ENCODE measurements around the gene C11orf52. TPM values are rescaled to one million over a fixed set of nuclear protein-coding genes. Genes with fewer than 3 reads are reported as not detected.
A peak's percentile ranks its signal among the peaks of the same experiment; 100 is the strongest.
"Not testable (repeated sequence)": the region's sequence is repeated elsewhere in the genome, so short reads cannot be mapped to it uniquely, and the experiment has no call there.

Gene C11orf52
- total RNA-seq, result not detected

GRCh38 chr11:111918390-111919256, at the start of gene C11orf52:
Gene C11orf52, plus strand, starts transcription at chr11:111918913. Its CDS starts 60 bp downstream, at chr11:111918973.
- H3K27ac Mint-ChIP-seq, result no peak within 1 kb of the TSS
- ATAC-seq (no peak), DNase-seq (ENCODE audit: low spot score) (no peak)
- no peaks in the 10 kb centered on the region for H3K4me1 Mint-ChIP-seq (ENCODE audit: low read depth in 2 of 2)
- H3K4me3 Mint-ChIP-seq, result no peak within 1 kb of the TSS
- H3K36me3 Mint-ChIP-seq, result no peaks in the 10 kb centered on the region
- peaks cover 27 to 28% of the 10 kb centered on the region in 2 donors for H3K27me3 Mint-ChIP-seq
- H3K9me3 Mint-ChIP-seq, result no peaks in the 10 kb centered on the region

- H3K27ac Mint-ChIP-seq, result peak overlapping the region; percentile 87 to 96
- H3K36me3 Mint-ChIP-seq, result peaks cover 11% of the 10 kb centered on the region
- no peak for ATAC-seq
- no peak overlapping the region for H3K4me3 Mint-ChIP-seq
- H3K4me1 Mint-ChIP-seq (ENCODE audit: low read depth in 2 of 2), result peaks cover 25% of the 10 kb centered on the region in 2 donors
- H3K9me3 Mint-ChIP-seq, result no peaks in the 10 kb centered on the region
- no peaks in the 10 kb centered on the region for H3K27me3 Mint-ChIP-seq
- DNase-seq (ENCODE audit: low spot score), result no peak
These were observed 48.6 kb upstream of the C11orf52 start for GRCh38 chr11:111870113-111870512.

- DNase-seq (ENCODE audit: low spot score) (no peak), ATAC-seq (no peak)
- H3K27me3 Mint-ChIP-seq, result no peaks in the 10 kb centered on the region
- no peaks in the 10 kb centered on the region for H3K9me3 Mint-ChIP-seq
- H3K27ac Mint-ChIP-seq, result peak overlapping the region; percentile 87 to 96
- peaks cover 11% of the 10 kb centered on the region for H3K36me3 Mint-ChIP-seq
- H3K4me1 Mint-ChIP-seq (ENCODE audit: low read depth in 2 of 2), result peaks cover 25% of the 10 kb centered on the region in 2 donors
- H3K4me3 Mint-ChIP-seq, result peak overlapping the region; percentile 97
These were observed 48.2 kb upstream of the C11orf52 start for GRCh38 chr11:111870522-111870885.

GRCh38 chr11:111870886-111871692, 47.6 kb upstream of the C11orf52 start, which contains the start of gene ALG9:
Gene ALG9, minus strand, starts transcription at chr11:111871581. Its CDS starts 99 bp downstream, at chr11:111871482.
- DNase-seq (ENCODE audit: low spot score) (peak; percentile 86), ATAC-seq (peak; percentile 97)
- Mint-ChIP-seq H3K27me3 (no peaks in the 10 kb centered on the region), H3K4me3 (peak within 1 kb of the TSS; percentile 97), H3K27ac (peak within 1 kb of the TSS; percentile 87 to 96), H3K36me3 (peaks cover 11% of the 10 kb centered on the region), H3K4me1 (ENCODE audit: low read depth in 2 of 2) (peaks cover 25% of the 10 kb centered on the region in 2 donors), H3K9me3 (no peaks in the 10 kb centered on the region)

- H3K4me1 Mint-ChIP-seq (ENCODE audit: low read depth in 2 of 2), result peaks cover 25% of the 10 kb centered on the region in 2 donors
- H3K36me3 Mint-ChIP-seq, result peaks cover 5% of the 10 kb centered on the region
- DNase-seq (ENCODE audit: low spot score) (no peak), ATAC-seq (no peak)
- H3K27ac Mint-ChIP-seq, result peak overlapping the region; percentile 87 to 96
- H3K4me3 Mint-ChIP-seq, result peak overlapping the region; percentile 97
- H3K27me3 Mint-ChIP-seq, result no peaks in the 10 kb centered on the region
- H3K9me3 Mint-ChIP-seq, result no peaks in the 10 kb centered on the region
These were observed 47.0 kb upstream of the C11orf52 start for GRCh38 chr11:111871693-111872161.

GRCh38 chr11:111878385-111878848, 40.3 kb upstream of the C11orf52 start:
- DNase-seq (ENCODE audit: low spot score), result no peak
- Mint-ChIP-seq H3K4me3 (peak overlapping the region; percentile 96), H3K9me3 (peaks cover 3% of the 10 kb centered on the region), H3K27ac (peak overlapping the region; percentile 95 to 96), H3K4me1 (ENCODE audit: low read depth in 2 of 2) (peaks cover 15% of the 10 kb centered on the region in 2 donors), H3K36me3 (peaks cover 5% of the 10 kb centered on the region), H3K27me3 (no peaks in the 10 kb centered on the region)
- no peak for ATAC-seq

- Mint-ChIP-seq H3K27me3 (no peaks in the 10 kb centered on the region), H3K4me1 (ENCODE audit: low read depth in 2 of 2) (peaks cover 13 to 15% of the 10 kb centered on the region in 2 donors), H3K36me3 (peaks cover 5% of the 10 kb centered on the region), H3K9me3 (peaks cover 3% of the 10 kb centered on the region), H3K27ac (peak within 1 kb of the TSS; percentile 95 to 96), H3K4me3 (peak within 1 kb of the TSS; percentile 96)
- ATAC-seq (peak; percentile 95 to 96), DNase-seq (ENCODE audit: low spot score) (peak; percentile 96)
These were observed 39.7 kb upstream of the C11orf52 start, which contains the start of the genes CFAP68 and FDXACB1 for GRCh38 chr11:111878849-111879636. Gene CFAP68, plus strand, starts transcription at chr11:111879541. Its CDS starts 20 bp downstream, at chr11:111879561. Gene FDXACB1, minus strand, starts transcription at chr11:111879165. Its CDS starts 33 bp downstream, at chr11:111879132.

GRCh38 chr11:111879637-111879960, 39.1 kb upstream of the C11orf52 start:
- H3K9me3 Mint-ChIP-seq, result peaks cover 3% of the 10 kb centered on the region

GRCh38 chr11:111882202-111882601, 36.5 kb upstream of the C11orf52 start:
- Mint-ChIP-seq H3K4me1 (ENCODE audit: low read depth in 2 of 2) (peaks cover 13 to 15% of the 10 kb centered on the region in 2 donors), H3K36me3 (peaks cover 5% of the 10 kb centered on the region)

More at GRCh38 chr11:111879637-111879960, 39.1 kb upstream of the C11orf52 start:
- DNase-seq (ENCODE audit: low spot score) (no peak), ATAC-seq (no peak)
- Mint-ChIP-seq H3K27me3 (no peaks in the 10 kb centered on the region), H3K4me1 (ENCODE audit: low read depth in 2 of 2) (peaks cover 13 to 15% of the 10 kb centered on the region in 2 donors), H3K36me3 (peaks cover 5% of the 10 kb centered on the region), H3K4me3 (peak overlapping the region; percentile 96), H3K27ac (peak overlapping the region; percentile 95 to 96)

GRCh38 chr11:111885053-111885452, 33.7 kb upstream of the C11orf52 start:
- H3K27me3 Mint-ChIP-seq; ATAC-seq; H3K27ac Mint-ChIP-seq; H3K36me3 Mint-ChIP-seq; H3K4me3 Mint-ChIP-seq; H3K4me1 Mint-ChIP-seq (ENCODE audit: low read depth in 2 of 2); DNase-seq (ENCODE audit: low spot score); H3K9me3 Mint-ChIP-seq: not testable (repeated sequence)

More at GRCh38 chr11:111882202-111882601, 36.5 kb upstream of the C11orf52 start:
- ATAC-seq, result no peak
- peaks cover 3% of the 10 kb centered on the region for H3K9me3 Mint-ChIP-seq
- no peaks in the 10 kb centered on the region for H3K27me3 Mint-ChIP-seq
- no peak overlapping the region for H3K27ac Mint-ChIP-seq
- no peak for DNase-seq (ENCODE audit: low spot score)
- no peak overlapping the region for H3K4me3 Mint-ChIP-seq

GRCh38 chr11:111886032-111886431, 32.7 kb upstream of the C11orf52 start:
- Mint-ChIP-seq H3K4me3 (no peak overlapping the region), H3K4me1 (ENCODE audit: low read depth in 2 of 2) (no peaks in the 10 kb centered on the region), H3K9me3 (no peaks in the 10 kb centered on the region), H3K27me3 (peaks cover 0 to 6% of the 10 kb centered on the region in 2 donors), H3K27ac (no peak overlapping the region), H3K36me3 (no peaks in the 10 kb centered on the region)
- ATAC-seq, result no peak
- no peak for DNase-seq (ENCODE audit: low spot score)

- peaks cover 0 to 6% of the 10 kb centered on the region in 2 donors for H3K27me3 Mint-ChIP-seq
- H3K4me1 Mint-ChIP-seq (ENCODE audit: low read depth in 2 of 2), result no peaks in the 10 kb centered on the region
- no peak overlapping the region for H3K27ac Mint-ChIP-seq
- H3K36me3 Mint-ChIP-seq, result no peaks in the 10 kb centered on the region
- no peaks in the 10 kb centered on the region for H3K9me3 Mint-ChIP-seq
- no peak overlapping the region for H3K4me3 Mint-ChIP-seq
- no peak for DNase-seq (ENCODE audit: low spot score)
- ATAC-seq, result no peak
These were observed 31.9 kb upstream of the C11orf52 start for GRCh38 chr11:111886844-111887243.

- no peaks in the 10 kb centered on the region for H3K9me3 Mint-ChIP-seq
- H3K4me1 Mint-ChIP-seq (ENCODE audit: low read depth in 2 of 2), result no peaks in the 10 kb centered on the region
- DNase-seq (ENCODE audit: low spot score) (no peak), ATAC-seq (no peak)
- H3K27ac Mint-ChIP-seq, result no peak overlapping the region
- no peaks in the 10 kb centered on the region for H3K36me3 Mint-ChIP-seq
- peaks cover 21 to 35% of the 10 kb centered on the region in 2 donors for H3K27me3 Mint-ChIP-seq
- H3K4me3 Mint-ChIP-seq, result no peak overlapping the region
These were observed 13.3 kb upstream of the C11orf52 start for GRCh38 chr11:111905411-111905810.
